Fibroblast of mammary gland (primary cell): ENCODE results near the gene OPHN1.

Source experiments
- DNase-seq: peaks from one replicate; pipeline ENCODE4 v3.0.0-alpha.2; 2010; ENCODE audit warnings: low read depth
- H3K4me3 ChIP-seq: 2 replicates; pipeline ENCODE4 v1.5.1; 2011; ENCODE audit warnings: low read depth, mild to moderate bottlenecking, low read length, moderate library complexity; ENCODE audit not compliant: control insufficient read depth
- TF ChIP-seq, protein P1 (sequence below): conservative IDR thresholded peaks from 2 replicates; pipeline ENCODE4 v1.5.1; 2011; ENCODE audit warnings: low read depth, low read length, inconsistent platforms; ENCODE audit not compliant: control insufficient read depth, insufficient read depth

Gene OPHN1

DNA sequence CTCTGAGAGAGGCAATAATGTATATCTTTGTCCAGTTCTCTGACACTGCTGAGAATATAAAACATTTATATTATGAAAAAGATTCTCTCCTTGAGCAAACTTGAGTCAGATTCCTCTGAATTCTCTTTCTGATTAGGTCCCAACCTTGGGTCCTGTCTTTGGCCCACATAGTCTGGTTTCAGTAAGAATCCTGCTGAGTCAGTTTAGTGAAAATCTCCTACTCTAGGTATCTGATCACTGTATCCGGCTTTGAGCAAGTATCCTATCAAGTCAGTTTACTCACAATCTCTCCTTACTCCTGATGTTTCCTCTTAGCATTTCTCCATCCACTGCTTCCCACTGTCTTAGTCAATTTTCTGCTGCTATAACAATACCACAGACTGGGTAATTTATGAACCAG lies 253.9 kb downstream of the OPHN1 start:
- H3K4me3 ChIP-seq = no peak overlapping the region
- TF ChIP-seq, protein P1, sequence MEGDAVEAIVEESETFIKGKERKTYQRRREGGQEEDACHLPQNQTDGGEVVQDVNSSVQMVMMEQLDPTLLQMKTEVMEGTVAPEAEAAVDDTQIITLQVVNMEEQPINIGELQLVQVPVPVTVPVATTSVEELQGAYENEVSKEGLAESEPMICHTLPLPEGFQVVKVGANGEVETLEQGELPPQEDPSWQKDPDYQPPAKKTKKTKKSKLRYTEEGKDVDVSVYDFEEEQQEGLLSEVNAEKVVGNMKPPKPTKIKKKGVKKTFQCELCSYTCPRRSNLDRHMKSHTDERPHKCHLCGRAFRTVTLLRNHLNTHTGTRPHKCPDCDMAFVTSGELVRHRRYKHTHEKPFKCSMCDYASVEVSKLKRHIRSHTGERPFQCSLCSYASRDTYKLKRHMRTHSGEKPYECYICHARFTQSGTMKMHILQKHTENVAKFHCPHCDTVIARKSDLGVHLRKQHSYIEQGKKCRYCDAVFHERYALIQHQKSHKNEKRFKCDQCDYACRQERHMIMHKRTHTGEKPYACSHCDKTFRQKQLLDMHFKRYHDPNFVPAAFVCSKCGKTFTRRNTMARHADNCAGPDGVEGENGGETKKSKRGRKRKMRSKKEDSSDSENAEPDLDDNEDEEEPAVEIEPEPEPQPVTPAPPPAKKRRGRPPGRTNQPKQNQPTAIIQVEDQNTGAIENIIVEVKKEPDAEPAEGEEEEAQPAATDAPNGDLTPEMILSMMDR = no peak
- DNase-seq = no peak

DNA sequence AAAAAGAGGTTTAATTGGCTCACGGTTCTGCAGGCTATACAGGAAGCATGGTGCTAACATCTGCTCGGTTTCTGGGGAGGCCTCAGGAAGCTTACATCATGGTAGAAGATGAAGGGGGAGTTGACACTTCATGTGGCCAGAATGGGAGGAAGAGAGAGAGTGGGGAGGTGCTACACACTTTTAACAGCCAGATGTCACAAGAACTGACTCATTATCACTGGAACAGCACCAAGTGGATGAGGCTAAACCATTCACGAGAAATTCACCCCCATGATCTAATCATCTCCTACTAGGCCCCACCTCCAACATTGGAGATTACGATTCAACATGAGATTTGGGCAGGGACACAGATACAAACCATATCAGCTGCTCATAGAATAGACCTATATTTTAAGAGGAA lies 255.8 kb downstream of the OPHN1 start:
- TF ChIP-seq, protein P1 = no peak
- no peak overlapping the region for H3K4me3 ChIP-seq
- peak; percentile 82 for DNase-seq

DNA sequence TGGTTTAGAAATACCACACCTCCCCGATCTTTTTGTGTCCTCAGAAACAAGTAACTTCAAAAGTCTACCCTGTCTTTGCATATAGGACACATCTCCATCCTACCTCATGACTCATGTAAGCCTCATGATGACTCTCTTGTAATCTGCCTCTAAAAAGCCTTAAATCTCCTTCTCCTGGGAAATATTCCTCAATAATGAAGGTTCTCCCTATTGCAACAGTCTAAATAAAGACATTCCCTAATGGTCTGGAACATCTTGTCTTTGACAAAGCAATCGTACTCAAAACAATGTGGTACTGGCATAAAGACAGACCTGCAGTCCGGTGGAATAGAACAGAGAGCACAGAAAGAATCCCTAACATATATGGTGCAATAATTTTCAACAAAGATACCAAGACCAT lies 257.7 kb downstream of the OPHN1 start:
- TF ChIP-seq, protein P1 = no peak
- H3K4me3 ChIP-seq = no peak overlapping the region
- peak; percentile 93 for DNase-seq

DNA sequence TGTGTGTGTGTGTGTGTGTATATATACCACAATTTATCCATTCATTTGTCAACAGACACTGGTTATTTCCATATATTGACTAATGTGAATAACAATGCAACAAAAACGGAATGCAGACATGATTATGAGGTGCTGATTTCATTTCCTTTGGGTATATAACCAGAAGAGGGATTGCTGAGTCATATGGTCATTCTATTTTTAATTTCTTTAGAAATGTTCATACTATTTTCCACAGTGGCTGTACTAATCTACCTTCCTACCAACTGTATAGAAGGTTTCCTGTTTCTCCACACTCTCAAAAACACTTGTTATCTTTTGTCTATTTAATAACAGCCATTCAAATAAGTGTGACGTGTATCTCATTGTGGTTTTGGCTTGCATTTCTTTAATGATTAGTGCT lies 269.9 kb downstream of the OPHN1 start:
- TF ChIP-seq, protein P1 = no peak
- peak; percentile 62 for DNase-seq
- H3K4me3 ChIP-seq = no peak overlapping the region

DNA sequence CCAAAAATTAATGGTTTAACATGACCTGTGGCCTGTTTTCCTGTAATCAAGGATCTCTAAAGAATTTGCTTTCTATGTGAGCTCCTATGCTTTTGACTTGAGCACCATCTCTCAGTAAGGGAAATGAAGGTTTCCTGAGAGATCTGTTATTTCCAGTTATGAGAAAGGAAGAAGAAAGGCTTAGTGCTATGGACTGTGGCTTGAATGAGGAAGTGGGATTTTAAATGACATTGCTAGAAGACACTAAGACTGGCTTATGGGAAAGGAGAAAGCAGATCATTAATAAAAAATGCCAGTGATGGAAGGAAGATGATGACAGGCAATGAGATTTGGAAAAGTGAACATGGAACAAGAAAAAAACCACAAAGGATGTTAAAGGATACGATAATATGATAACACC lies 285.4 kb downstream of the OPHN1 start:
- DNase-seq = no peak
- H3K4me3 ChIP-seq = no peak overlapping the region
- TF ChIP-seq, protein P1 = no peak

DNA sequence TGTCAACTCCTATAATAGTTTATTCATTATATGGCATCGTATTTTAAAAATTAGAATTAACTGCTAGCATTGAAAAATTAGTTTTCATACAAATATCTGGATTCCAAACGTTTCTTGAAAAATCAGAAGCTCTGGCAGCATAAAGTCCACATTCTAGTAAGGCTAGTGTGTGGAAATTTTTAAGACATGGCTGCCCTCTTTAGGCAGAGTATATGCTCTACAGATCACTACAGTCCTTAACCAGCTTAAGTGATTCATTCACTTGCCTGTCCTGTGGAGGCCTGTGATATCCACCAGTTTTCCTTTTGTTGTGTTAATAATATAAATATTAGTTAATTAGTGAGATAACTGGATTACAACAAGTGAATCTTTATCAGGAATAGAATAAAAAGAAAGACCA lies 287.2 kb downstream of the OPHN1 start:
- TF ChIP-seq, protein P1 = peak; percentile 42
- DNase-seq = peak; percentile 65

DNA sequence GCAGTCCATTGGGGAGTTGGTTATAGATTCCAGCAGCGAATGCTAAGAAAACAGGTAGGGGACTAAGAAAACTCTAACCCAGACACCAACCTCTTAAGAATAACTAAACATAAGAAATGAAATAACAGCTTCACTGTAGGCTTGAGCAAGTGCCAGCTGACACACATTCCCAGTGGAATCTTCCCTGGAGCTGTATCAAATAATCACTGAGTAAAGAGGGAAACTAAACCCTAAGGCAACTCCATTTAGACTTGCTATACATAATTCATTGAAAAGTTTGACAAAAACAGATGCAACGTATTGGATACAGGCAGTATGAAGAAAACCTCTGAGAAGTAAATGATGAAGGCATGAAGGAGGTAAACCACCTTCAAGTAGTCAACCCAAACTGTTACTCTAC lies 293.5 kb downstream of the OPHN1 start:
- H3K4me3 ChIP-seq = no peak overlapping the region
- TF ChIP-seq, protein P1 = no peak
- DNase-seq = peak; percentile 27

More for the DNA sequence above, 287.2 kb downstream of the OPHN1 start:
- no peak overlapping the region for H3K4me3 ChIP-seq
